IPS DF 6.9 (cell line): Measurements from ENCODE around the gene NPTX1.

Source experiments
- DNase-seq: peaks from one replicate; pipeline ENCODE4 v3.0.0-alpha.2; 2013; ENCODE audit warnings: low read depth, low spot score
- H3K27ac ChIP-seq: one replicate; pipeline ENCODE4 v1.5.1; 2013; ENCODE audit warnings: low read length, control low read depth
- H3K27me3 ChIP-seq: 2 replicates; pipeline ENCODE4 v1.6.1; 2013; ENCODE audit warnings: mild to moderate bottlenecking, low read length; ENCODE audit not compliant: control insufficient read depth, insufficient read depth
- H3K36me3 ChIP-seq: 2 replicates; pipeline ENCODE4 v1.6.1; 2013; ENCODE audit warnings: low read length; ENCODE audit not compliant: control insufficient read depth, insufficient read depth
- H3K4me1 ChIP-seq: 2 replicates; pipeline ENCODE4 v1.6.1; 2013; ENCODE audit warnings: low read length; ENCODE audit not compliant: control insufficient read depth, insufficient read depth
- H3K4me3 ChIP-seq: 2 replicates; pipeline ENCODE4 v1.5.1; 2013; ENCODE audit warnings: mild to moderate bottlenecking, low read length
- H3K9me3 ChIP-seq: 2 replicates; pipeline ENCODE4 v1.6.1; 2013; ENCODE audit warnings: low read length, inconsistent platforms; ENCODE audit not compliant: control insufficient read depth, insufficient read depth
- WGBS: extraction: QIAGEN DNeasy Blood & Tissue Kit; methylation state at CpG from one replicate; pipeline ENCODE4 v1.1.7; 2013; ENCODE audit warnings: mixed read lengths, missing lambda C conversion rate; ENCODE audit not compliant: insufficient read length, insufficient coverage; 5-methylcytosine and 5-hydroxymethylcytosine counted together

NPTX1 gene

DNA sequence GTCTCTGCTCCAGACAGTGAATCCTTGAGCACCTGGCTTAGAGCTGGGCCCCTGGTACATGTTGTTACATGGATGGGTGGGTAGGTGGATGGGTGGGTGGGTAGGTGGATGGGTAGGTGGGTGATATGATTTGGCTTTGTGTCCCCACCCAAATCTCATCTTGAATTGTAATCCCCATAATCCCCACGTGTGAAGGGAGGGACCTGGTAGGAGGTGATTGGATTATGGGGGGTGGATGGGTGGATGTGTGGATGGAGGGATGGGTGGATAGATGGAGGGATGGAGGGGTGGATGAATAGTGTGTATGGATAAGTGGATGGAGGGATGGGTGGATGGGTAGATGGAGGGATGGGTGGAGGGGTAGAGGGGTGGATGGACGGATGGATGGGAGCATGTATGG is 26.6 kb upstream of the NPTX1 start:
- Histone ChIP-seq H3K9me3 (no peaks in the 10 kb centered on the region), H3K4me3 (no peak overlapping the region), H3K36me3 (no peaks in the 10 kb centered on the region), H3K27me3 (no peaks in the 10 kb centered on the region), H3K4me1 (no peaks in the 10 kb centered on the region), H3K27ac (no peak overlapping the region)
- WGBS, result no CpG with 5 or more reads among the region's 2 CpGs
- DNase-seq, result no peak

DNA sequence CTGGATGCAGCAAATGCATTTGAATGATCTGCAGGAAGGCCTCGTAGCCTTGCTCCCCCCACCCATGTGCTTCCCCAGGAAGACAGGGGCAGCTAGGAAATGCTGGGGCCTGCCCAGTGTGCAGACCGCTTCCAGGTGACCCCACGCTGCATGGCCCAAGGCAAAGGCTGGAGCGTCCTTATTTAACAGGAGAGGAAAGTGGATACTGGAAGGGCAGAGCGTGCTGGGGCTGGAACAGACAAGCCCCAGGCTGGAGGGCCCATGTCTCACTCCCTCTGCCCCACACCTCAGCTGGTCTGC is 26.1 kb upstream of the NPTX1 start:
- H3K27ac ChIP-seq, result no peak overlapping the region
- H3K4me3 ChIP-seq, result no peak overlapping the region
- H3K4me1 ChIP-seq, result no peaks in the 10 kb centered on the region
- no CpG with 5 or more reads among the region's 5 CpGs for WGBS
- no peak for DNase-seq
- no peaks in the 10 kb centered on the region for H3K9me3 ChIP-seq
- H3K36me3 ChIP-seq, result no peaks in the 10 kb centered on the region
- no peaks in the 10 kb centered on the region for H3K27me3 ChIP-seq

DNA sequence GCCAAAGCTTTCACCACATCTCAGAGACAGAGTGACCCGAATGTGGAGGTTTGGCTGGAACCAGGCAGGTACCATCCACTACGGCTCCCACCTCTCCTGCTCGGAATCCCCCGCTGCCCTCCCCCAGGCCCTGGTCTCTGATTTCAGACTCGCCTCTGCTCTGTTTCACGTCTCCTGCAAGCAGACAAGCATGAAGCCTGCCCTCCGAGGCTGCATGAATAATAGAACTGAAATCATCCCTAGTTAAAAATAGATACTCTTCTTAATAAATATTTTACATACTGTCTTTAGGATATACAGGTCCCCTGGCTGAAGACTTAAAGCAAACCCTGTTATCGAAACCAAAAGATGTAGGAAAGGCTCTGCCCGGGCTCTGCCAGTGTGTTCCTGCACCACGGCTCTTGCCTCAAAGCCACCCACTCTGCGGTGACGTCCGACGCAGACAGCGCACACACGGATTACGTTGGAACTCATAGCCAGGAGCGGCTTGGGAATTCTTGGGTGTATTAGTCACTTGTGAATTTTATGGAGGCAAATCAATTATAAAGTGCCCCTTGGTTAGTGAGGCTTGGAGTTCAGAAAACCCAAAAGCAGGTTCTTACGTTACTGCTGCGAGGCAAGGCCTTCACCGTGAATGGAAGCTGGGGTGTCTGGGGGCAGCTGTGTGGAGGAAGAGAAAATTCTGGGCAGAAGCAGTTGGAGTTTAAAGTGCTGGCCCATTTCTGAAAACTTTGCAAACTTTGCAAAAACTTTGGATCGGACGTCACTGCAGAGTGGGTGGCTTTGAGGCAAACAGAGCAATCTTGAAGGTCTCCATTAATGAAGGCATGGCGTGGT is 25.6 kb upstream of the NPTX1 start:
- no peak overlapping the region for H3K27ac ChIP-seq
- no peaks in the 10 kb centered on the region for H3K9me3 ChIP-seq
- H3K4me3 ChIP-seq, result no peak overlapping the region
- H3K27me3 ChIP-seq, result no peaks in the 10 kb centered on the region
- no peaks in the 10 kb centered on the region for H3K36me3 ChIP-seq
- no CpG with 5 or more reads among the region's 24 CpGs for WGBS
- H3K4me1 ChIP-seq, result no peaks in the 10 kb centered on the region
- DNase-seq, result no peak

DNA sequence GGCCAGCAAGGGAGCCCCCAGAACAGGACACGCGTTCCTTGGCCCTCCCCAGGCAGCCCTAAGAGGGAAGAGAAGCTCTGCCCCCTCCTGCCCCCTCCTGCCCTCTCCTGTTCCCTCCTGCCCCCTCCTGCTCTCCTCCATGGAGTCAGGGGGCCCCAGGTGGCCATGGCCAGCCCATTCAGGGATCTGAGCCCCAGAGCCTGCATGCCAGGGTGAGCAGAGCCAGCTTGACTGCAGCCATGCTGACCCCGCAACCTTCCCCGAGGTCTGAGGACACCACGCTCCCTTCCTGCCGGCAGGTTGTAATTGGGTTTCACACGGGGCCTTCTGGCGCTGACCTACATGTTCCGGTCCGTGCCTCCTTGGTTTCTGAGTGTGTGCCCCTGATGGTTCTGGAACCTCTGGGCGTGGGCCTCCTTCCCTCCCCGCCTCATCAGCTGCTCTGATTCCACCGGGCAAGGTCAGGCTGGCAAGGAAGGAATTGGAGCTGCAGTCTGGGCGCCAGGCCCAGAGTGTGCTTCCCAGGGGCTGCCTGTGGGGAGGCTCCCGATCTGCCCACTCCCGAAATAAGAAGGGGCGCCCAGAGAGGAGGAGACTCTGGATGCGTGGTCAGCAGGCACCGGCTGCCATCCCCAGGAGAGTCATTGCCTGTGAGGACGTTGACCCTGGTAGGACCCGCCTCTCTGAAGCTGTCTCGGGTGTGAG is 23.7 kb upstream of the NPTX1 start:
- no CpG with 5 or more reads among the region's 22 CpGs for WGBS
- H3K4me3 ChIP-seq, result no peak overlapping the region
- no peaks in the 10 kb centered on the region for H3K4me1 ChIP-seq
- no peak for DNase-seq
- H3K36me3 ChIP-seq, result no peaks in the 10 kb centered on the region
- no peaks in the 10 kb centered on the region for H3K9me3 ChIP-seq
- no peak overlapping the region for H3K27ac ChIP-seq
- H3K27me3 ChIP-seq, result no peaks in the 10 kb centered on the region

DNA sequence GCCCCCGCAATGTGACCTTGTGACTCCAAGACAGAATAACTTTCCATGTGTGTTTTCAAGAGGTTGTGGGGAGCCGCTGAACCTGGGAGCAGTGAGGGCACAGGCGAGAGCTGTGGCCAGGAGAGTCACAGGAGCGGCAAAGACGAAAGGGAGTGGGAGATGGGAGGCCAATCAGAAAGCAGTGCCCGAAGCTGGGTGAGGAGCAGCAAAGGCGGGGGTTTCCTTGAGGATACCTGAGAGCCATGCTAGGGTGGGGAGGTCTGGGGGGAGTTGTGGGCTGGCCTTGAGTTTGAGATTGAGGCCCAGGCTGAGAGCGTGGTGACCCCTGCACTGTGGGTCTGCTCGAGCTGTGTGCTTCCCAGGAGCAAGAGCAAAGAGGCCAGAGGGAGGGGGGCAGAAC is 23.2 kb upstream of the NPTX1 start:
- no CpG with 5 or more reads among the region's 9 CpGs for WGBS
- H3K27ac ChIP-seq, result no peak overlapping the region

DNA sequence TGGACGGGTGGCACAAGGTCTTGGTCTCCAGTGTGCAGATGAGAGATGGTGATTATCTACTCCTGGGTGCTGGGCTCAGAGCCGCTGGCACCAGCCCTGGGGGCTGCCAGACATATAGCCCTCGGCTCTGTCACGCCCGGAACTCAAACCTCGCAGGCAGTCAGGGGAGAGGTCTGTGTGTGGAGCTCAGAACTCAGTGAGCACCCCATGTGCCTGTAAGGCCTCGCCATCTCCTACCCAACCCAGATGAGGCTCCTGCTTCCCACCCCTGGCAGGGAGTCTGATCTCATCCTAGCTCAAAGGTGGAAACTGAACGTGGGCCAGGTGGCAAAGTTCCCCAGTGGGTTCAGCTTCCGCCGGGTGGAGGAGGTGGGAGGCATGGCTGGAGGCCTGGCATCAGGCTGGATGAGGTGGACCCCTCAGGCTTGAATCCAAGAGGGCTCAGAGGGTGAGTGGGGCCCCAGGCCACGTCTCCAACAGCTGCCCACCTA is 22.6 kb upstream of the NPTX1 start:
- no peak for DNase-seq
- Histone ChIP-seq H3K9me3 (no peaks in the 10 kb centered on the region), H3K4me1 (no peaks in the 10 kb centered on the region), H3K27ac (no peak overlapping the region), H3K27me3 (no peaks in the 10 kb centered on the region), H3K4me3 (no peak overlapping the region), H3K36me3 (no peaks in the 10 kb centered on the region)
- no CpG with 5 or more reads among the region's 11 CpGs for WGBS

More for the DNA sequence above, 23.2 kb upstream of the NPTX1 start:
- no peak for DNase-seq
- Histone ChIP-seq H3K4me1 (no peaks in the 10 kb centered on the region), H3K36me3 (no peaks in the 10 kb centered on the region), H3K4me3 (no peak overlapping the region), H3K9me3 (no peaks in the 10 kb centered on the region), H3K27me3 (no peaks in the 10 kb centered on the region)

DNA sequence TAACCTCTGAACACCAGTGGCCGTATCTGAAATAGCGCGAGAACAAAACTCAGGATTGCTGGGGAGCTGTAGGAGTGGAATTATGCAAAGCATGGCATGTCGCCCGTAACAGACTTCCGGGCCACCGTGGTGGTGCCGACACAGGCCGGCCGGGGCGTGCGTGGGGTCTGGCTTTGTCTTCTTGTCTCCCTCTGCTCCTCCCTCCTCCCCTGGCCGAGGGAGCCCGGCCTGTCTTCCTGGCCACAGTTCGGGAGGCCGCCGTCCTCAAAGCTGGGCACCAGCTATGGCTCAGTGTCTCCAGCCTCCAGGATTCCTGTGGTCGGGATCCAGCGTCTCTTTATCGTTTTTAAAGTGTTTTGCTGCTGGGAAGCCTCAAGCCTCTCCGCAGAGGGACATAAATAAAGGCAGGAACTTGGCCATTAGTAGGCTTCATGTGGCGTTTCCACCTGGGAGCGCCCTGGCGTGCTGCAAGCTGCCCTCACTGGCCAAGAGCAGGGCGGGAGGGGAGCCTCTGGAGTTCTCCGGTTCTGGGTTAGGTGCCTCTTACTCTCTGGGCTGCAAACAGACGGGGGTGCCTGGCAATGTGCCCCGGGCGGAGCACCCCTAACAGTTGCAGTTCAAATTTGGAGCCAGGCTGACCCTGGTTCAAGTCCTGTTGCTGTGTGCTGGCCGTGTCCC is 22.0 kb upstream of the NPTX1 start:
- Histone ChIP-seq H3K4me1 (no peaks in the 10 kb centered on the region), H3K27ac (no peak overlapping the region), H3K27me3 (no peaks in the 10 kb centered on the region), H3K36me3 (no peaks in the 10 kb centered on the region), H3K4me3 (no peak overlapping the region), H3K9me3 (no peaks in the 10 kb centered on the region)
- no peak for DNase-seq
- WGBS, result no CpG with 5 or more reads among the region's 30 CpGs

DNA sequence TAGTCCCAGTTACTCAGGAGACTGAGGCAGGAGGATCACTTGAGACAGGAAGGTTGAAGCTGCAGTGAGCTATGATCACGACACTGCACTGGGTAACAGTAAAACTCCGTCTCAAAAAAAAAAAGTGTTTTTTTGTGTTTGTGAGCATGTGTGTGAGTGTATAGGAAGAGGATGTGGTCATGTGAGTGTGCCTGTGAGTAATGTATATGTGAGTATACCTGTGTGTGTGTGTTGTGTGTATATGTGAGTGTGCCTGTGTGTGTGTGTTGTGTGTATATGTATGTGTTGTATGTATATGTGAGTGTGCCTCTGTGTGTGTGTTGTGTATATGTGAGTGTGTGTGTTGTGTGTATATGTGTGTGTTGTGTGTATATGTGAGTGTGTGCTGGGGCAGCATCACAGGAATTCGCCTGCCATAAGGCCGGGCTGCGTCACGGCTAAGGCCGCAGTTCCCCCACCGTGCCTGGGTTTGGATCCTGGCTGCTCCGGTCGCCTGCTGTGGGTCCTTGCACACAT is 21.4 kb upstream of the NPTX1 start:
- Histone ChIP-seq H3K36me3 (no peaks in the 10 kb centered on the region), H3K4me1 (no peaks in the 10 kb centered on the region), H3K27me3 (no peaks in the 10 kb centered on the region), H3K9me3 (no peaks in the 10 kb centered on the region), H3K27ac (no peak overlapping the region), H3K4me3 (no peak overlapping the region)
- no CpG with 5 or more reads among the region's 10 CpGs for WGBS
- DNase-seq, result no peak

DNA sequence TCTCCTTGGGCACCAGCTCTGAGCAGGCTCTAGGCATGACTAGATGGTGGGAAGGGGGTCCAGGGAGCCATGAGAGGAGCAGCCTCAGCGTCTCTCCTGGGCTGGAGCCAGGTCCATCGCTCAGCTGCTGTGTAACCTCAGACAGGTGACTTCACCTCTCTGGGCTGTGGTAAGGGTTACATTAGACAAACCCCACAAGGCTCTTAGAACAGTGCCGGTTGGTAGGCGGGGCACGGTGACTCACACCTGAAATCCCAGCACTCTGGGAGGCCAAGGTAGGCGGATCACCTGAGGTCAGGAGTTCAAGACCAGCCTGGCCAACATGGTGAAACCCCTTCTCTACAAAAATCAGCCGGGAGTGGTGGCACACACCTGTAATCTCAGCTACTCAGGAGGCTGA is 18.1 kb upstream of the NPTX1 start:
- Histone ChIP-seq H3K27ac (no peak overlapping the region), H3K4me3 (no peak overlapping the region), H3K36me3 (no peaks in the 10 kb centered on the region), H3K27me3 (no peaks in the 10 kb centered on the region), H3K9me3 (no peaks in the 10 kb centered on the region), H3K4me1 (no peaks in the 10 kb centered on the region; the same call in none of the 2 replicates)
- WGBS, result no CpG with 5 or more reads among the region's 7 CpGs
- DNase-seq, result no peak

DNA sequence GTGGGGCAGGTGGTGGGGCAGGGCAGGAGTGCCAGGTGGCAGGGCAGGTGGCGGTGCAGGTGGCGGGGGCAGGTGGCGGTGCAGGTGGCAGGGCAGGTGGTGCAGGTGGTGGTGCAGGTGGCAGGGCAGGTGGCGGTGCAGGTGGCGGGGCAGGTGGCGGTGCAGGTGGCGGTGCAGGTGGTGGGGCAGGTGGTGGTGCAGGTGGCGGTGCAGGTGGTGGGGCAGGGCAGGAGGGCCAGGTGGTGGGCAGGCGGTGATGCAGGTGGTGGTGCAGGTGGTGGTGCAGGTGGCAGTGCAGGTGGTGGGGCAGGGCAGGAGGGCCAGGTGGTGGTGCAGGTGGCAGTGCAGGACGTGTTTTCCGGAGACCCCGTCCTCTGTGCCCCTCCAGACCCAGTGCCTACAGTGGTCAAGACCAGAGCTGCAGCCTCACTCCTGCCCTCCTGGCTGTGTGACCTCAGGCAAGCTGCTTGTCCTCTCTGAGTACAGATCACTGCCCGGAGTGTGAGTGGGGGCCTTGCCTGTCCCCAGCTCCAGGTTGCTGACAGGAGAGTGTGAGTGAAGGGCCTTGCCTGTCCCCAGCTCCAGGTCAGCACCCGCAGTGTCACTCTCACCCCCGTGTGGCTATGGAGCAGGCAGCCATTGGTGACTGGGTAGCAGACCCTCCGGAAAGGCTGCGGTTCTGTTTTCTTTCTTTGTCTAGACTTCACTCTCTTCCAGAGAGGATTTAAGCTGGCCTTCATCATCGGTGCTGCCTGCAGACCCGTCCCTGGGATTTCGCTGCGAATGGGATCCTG is 16.1 kb upstream of the NPTX1 start:
- Histone ChIP-seq H3K4me3 (no peak overlapping the region), H3K36me3 (no peaks in the 10 kb centered on the region), H3K9me3 (no peaks in the 10 kb centered on the region), H3K4me1 (no peaks in the 10 kb centered on the region; the same call in none of the 2 replicates), H3K27ac (no peak overlapping the region), H3K27me3 (no peaks in the 10 kb centered on the region)
- WGBS, result no CpG with 5 or more reads among the region's 21 CpGs
- DNase-seq, result no peak
